Common myeloid progenitor, CD34-positive (primary cell): ENCODE results near the gene KCTD18.

ENCODE experiments used
- CTCF ChIA-PET: fragments of 350-600 bp; sonication (Branson Sonifier 250); formaldehyde crosslinking; loops from one replicate; lab custom pipeline; 2021; ENCODE audit warnings: antibody characterized with exemption; lab: Charles Lee
- POLR2A ChIA-PET: fragments of 350-600 bp; sonication (Branson Sonifier 250); formaldehyde crosslinking; loops from one replicate; lab custom pipeline; 2021; ENCODE audit warnings: antibody characterized with exemption; lab: Charles Lee
- DNase-seq, 3 donors: peaks; one replicate each; pipeline versions ENCODE4 v3.0.0 to v3.0.0-alpha.2; 2013
- H3K27ac ChIP-seq, 2 experiments: 1 replicate in 1 of 2; 2 replicates in 1 of 2; pipeline ENCODE4 v1.7.0; 2013; ENCODE audit warnings: inconsistent platforms in 2 of 2, low read length in 2 of 2, mild to moderate bottlenecking in 2 of 2, low read depth in 1 of 2, moderate library complexity in 1 of 2; ENCODE audit not compliant: severe bottlenecking in 2 of 2, insufficient read depth in 1 of 2, poor library complexity in 1 of 2
- H3K27me3 ChIP-seq, 5 experiments: replicated peaks in 2 of 5; 1 replicate in 3 of 5; 2 replicates in 2 of 5; pipeline versions ENCODE4 v1.6.1 to v1.7.0; 2013; ENCODE audit warnings: low read length in 4 of 5, mild to moderate bottlenecking in 2 of 5, moderate library complexity in 2 of 5, inconsistent platforms in 1 of 5; ENCODE audit not compliant: insufficient read depth in 5 of 5, control insufficient read depth in 4 of 5
- H3K36me3 ChIP-seq, 4 experiments: 1 replicate in 2 of 4; 2 replicates in 2 of 4; pipeline versions ENCODE4 v1.6.1 to v1.7.0; 2013; ENCODE audit warnings: low read length in 3 of 4, control low read depth in 1 of 4, mild to moderate bottlenecking in 1 of 4; ENCODE audit not compliant: control insufficient read depth in 4 of 4, insufficient read depth in 4 of 4
- H3K4me1 ChIP-seq, 4 experiments: 1 replicate in 3 of 4; 2 replicates in 1 of 4; pipeline versions ENCODE4 v1.6.1 to v1.7.1; 2013; ENCODE audit warnings: low read length in 3 of 4, mild to moderate bottlenecking in 3 of 4, control low read depth in 1 of 4, inconsistent platforms in 1 of 4, moderate library complexity in 1 of 4; ENCODE audit not compliant: control insufficient read depth in 4 of 4, insufficient read depth in 4 of 4; ENCODE audit errors: control extremely low read depth in 1 of 4
- H3K4me3 ChIP-seq, 7 experiments: 1 replicate in 4 of 7; 2 replicates in 3 of 7; pipeline versions ENCODE4 v1.5.1 to v1.7.0; 2013; ENCODE audit warnings: mild to moderate bottlenecking in 7 of 7, low read length in 6 of 7, moderate library complexity in 6 of 7, inconsistent platforms in 2 of 7, low read depth in 2 of 7, control low read depth in 1 of 7; ENCODE audit not compliant: insufficient read depth in 4 of 7, control insufficient read depth in 1 of 7; ENCODE audit errors: extremely low read depth in 1 of 7
- H3K9me3 ChIP-seq, 5 experiments: 1 replicate in 4 of 5; 2 replicates in 1 of 5; pipeline versions ENCODE4 v1.6.1 to v1.7.1; 2013; ENCODE audit warnings: low read length in 4 of 5, mild to moderate bottlenecking in 2 of 5, inconsistent platforms in 1 of 5, low read depth in 1 of 5, moderate library complexity in 1 of 5; ENCODE audit not compliant: control insufficient read depth in 4 of 5, insufficient read depth in 2 of 5; ENCODE audit errors: control extremely low read depth in 1 of 5
- WGBS: methylation state at CpG from one replicate; pipeline ENCODE4 v1.1.5; 2013; ENCODE audit not compliant: insufficient coverage; 5-methylcytosine and 5-hydroxymethylcytosine counted together

The KCTD18 gene

GRCh38 chr2:200479692-200480265, 30.1 kb downstream of the KCTD18 start:
- no peak overlapping the region for H3K27ac ChIP-seq
- CTCF ChIA-PET = interaction anchor here (1.2 to 7.1 kb wide), 7 partner anchors 9 to 510 kb away, joined by 4 to 64 read pairs (median 6); no protein-coding TSS in a partner anchor
- peaks cover 0 to 7% (median 0%) of the 10 kb centered on the region in 4 experiments for H3K36me3 ChIP-seq
- POLR2A ChIA-PET = no interaction called here
- no peak overlapping the region for H3K4me3 ChIP-seq
- 21% methylated on average over 6 of the region's 8 CpGs for WGBS
- H3K4me1 ChIP-seq = peaks cover 0 to 15% (median 2%) of the 10 kb centered on the region in 4 experiments
- DNase-seq = no peak
- H3K9me3 ChIP-seq = no peaks in the 10 kb centered on the region
- no peaks in the 10 kb centered on the region for H3K27me3 ChIP-seq

GRCh38 chr2:200477667-200478131, 32.2 kb downstream of the KCTD18 start:
- POLR2A ChIA-PET = no interaction called here
- H3K9me3 ChIP-seq = no peaks in the 10 kb centered on the region
- H3K4me1 ChIP-seq = peaks cover 0 to 15% (median 2%) of the 10 kb centered on the region in 4 experiments
- H3K27me3 ChIP-seq = no peaks in the 10 kb centered on the region
- no peak overlapping the region for H3K27ac ChIP-seq
- 98% methylated on average over 21 of the region's 21 CpGs for WGBS
- CTCF ChIA-PET = interaction anchor here (3.5 kb wide), 1 partner anchor 498 kb away, joined by 21 read pairs; no protein-coding TSS in a partner anchor
- no peak for DNase-seq
- H3K4me3 ChIP-seq = no peak overlapping the region
- H3K36me3 ChIP-seq = peaks cover 0 to 7% (median 2%) of the 10 kb centered on the region in 4 experiments

GRCh38 chr2:200476836-200477235, 33.0 kb downstream of the KCTD18 start:
- Histone ChIP-seq H3K9me3 (no peaks in the 10 kb centered on the region), H3K27ac (no peak overlapping the region), H3K27me3 (no peaks in the 10 kb centered on the region), H3K4me3 (no peak overlapping the region), H3K4me1 (peaks cover 0 to 15% (median 2%) of the 10 kb centered on the region in 4 experiments), H3K36me3 (peaks cover 0 to 7% (median 3%) of the 10 kb centered on the region in 4 experiments)
- ChIA-PET POLR2A (no interaction called here), CTCF (interaction anchor here (1.3 to 3.5 kb wide), 5 partner anchors 8 to 503 kb away, joined by 3 to 21 read pairs (median 4); no protein-coding TSS in a partner anchor)
- WGBS = 93% methylated on average over 3 of the region's 8 CpGs
- no peak for DNase-seq

- DNase-seq = no peak
- H3K27ac ChIP-seq = no peak overlapping the region
- 100% methylated on average over 2 of the region's 4 CpGs for WGBS
- peaks cover 0 to 7% (median 3%) of the 10 kb centered on the region in 4 experiments for H3K36me3 ChIP-seq
- H3K27me3 ChIP-seq = no peaks in the 10 kb centered on the region
- ChIA-PET POLR2A (no interaction called here), CTCF (interaction anchor here (1.1 to 3.5 kb wide), 7 partner anchors 8 to 502 kb away, joined by 3 to 21 read pairs (median 4); no protein-coding TSS in a partner anchor)
- no peaks in the 10 kb centered on the region for H3K9me3 ChIP-seq
- no peak overlapping the region for H3K4me3 ChIP-seq
- peaks cover 0 to 10% (median 2%) of the 10 kb centered on the region in 4 experiments for H3K4me1 ChIP-seq
Observed at GRCh38 chr2:200475795-200476194, 34.1 kb downstream of the KCTD18 start.

GRCh38 chr2:200472853-200473464, 36.9 kb downstream of the KCTD18 start:
- POLR2A ChIA-PET = no interaction called here

GRCh38 chr2:200471928-200472645, 37.8 kb downstream of the KCTD18 start:
- no peaks in the 10 kb centered on the region for H3K4me1 ChIP-seq
- DNase-seq = no peak
- H3K4me3 ChIP-seq = no peak overlapping the region
- H3K9me3 ChIP-seq = no peaks in the 10 kb centered on the region
- no peaks in the 10 kb centered on the region for H3K27me3 ChIP-seq
- no peak overlapping the region for H3K27ac ChIP-seq
- WGBS = 100% methylated on average over 2 of the region's 8 CpGs
- peaks cover 0 to 20% (median 6%) of the 10 kb centered on the region in 4 experiments for H3K36me3 ChIP-seq
- ChIA-PET POLR2A (no interaction called here), CTCF (interaction anchor here (0.6 to 3.9 kb wide), 21 partner anchors 8 to 506 kb away, joined by 3 to 39 read pairs (median 4); no protein-coding TSS in a partner anchor)

More at GRCh38 chr2:200472853-200473464, 36.9 kb downstream of the KCTD18 start:
- Histone ChIP-seq H3K27me3 (no peaks in the 10 kb centered on the region), H3K27ac (no peak overlapping the region), H3K9me3 (no peaks in the 10 kb centered on the region), H3K4me3 (no peak overlapping the region), H3K36me3 (peaks cover 0 to 12% (median 6%) of the 10 kb centered on the region in 4 experiments), H3K4me1 (no peaks in the 10 kb centered on the region)
- DNase-seq = no peak
- WGBS = 100% methylated on average over 4 of the region's 14 CpGs
- CTCF ChIA-PET = interaction anchor here (0.9 to 3.9 kb wide), 10 partner anchors 9 to 504 kb away, joined by 3 to 39 read pairs (median 6); no protein-coding TSS in a partner anchor
